ENCODE results near the gene SNHG17.

GRCh38 chr20:38460040-38460623, 25.0 kb upstream of the SNHG17 start:
- TF ChIP-seq POLR2AphosphoS5 (IDR thresholded peaks at IDR 0.05; ENCODE audit: low read depth, low read length) (no peak), TAF1 (IDR thresholded peaks at IDR 0.05; ENCODE audit: low read depth, low read length) (no peak), POLR2A (IDR thresholded peaks at IDR 0.05; ENCODE audit: low read depth, low read length) (no peak)

All from GM12891 (cell line).